ACHN (cell line): ENCODE measurements around the gene ZPBP2.

Experiments
- DNase-seq: peaks from one replicate; pipeline ENCODE4 v3.0.0-alpha.2; 2015
- in situ Hi-C: cut with HindIII; loops from 2 replicates; pipeline ENCODE4 v1.10.0; 2017; ENCODE audit warnings: low sequenced_read_pairs, low pct_ligation_motif_present, low pct_unique_long_range_greater_than_20kb

ZPBP2 gene

GRCh38 chr17:39926135-39926587, 58.2 kb downstream of the ZPBP2 start:
- DNase-seq: no peak
- in situ Hi-C loops: no loop called here

- peak; percentile 27 for DNase-seq
- in situ Hi-C loops: no loop called here
These were observed 58.6 kb downstream of the ZPBP2 start for GRCh38 chr17:39926588-39927100.
